T-helper 2 cell treated with Interferon-gamma antibody and Interleukin-4, amounts not matched to agents 5 μg/mL and 100 μg/mL, for 36 hours (primary cell): ENCODE measurements around the gene SERPINB11.

ENCODE experiments used
- DNase-seq: peaks from one replicate; pipeline ENCODE4 v3.0.0; 2021; ENCODE audit warnings: low spot score
- H3K27ac Mint-ChIP-seq: one replicate; pipeline ENCODE4 v1.8.0; 2021; ENCODE audit warnings: mild to moderate bottlenecking, mixed read lengths
- H3K27me3 Mint-ChIP-seq: one replicate; pipeline ENCODE4 v1.8.0; 2021; ENCODE audit warnings: low read depth, mixed read lengths
- H3K36me3 Mint-ChIP-seq: one replicate; pipeline ENCODE4 v1.8.0; 2021; ENCODE audit warnings: low read depth, mixed read lengths
- H3K4me1 Mint-ChIP-seq: one replicate; pipeline ENCODE4 v1.8.0; 2021; ENCODE audit warnings: low read depth, mixed read lengths
- H3K4me3 Mint-ChIP-seq: one replicate; pipeline ENCODE4 v1.8.0; 2022; ENCODE audit warnings: mild to moderate bottlenecking, moderate library complexity, mixed read lengths
- H3K9me3 Mint-ChIP-seq: one replicate; pipeline ENCODE4 v1.8.0; 2021; ENCODE audit warnings: mixed read lengths

SERPINB11 gene

DNA sequence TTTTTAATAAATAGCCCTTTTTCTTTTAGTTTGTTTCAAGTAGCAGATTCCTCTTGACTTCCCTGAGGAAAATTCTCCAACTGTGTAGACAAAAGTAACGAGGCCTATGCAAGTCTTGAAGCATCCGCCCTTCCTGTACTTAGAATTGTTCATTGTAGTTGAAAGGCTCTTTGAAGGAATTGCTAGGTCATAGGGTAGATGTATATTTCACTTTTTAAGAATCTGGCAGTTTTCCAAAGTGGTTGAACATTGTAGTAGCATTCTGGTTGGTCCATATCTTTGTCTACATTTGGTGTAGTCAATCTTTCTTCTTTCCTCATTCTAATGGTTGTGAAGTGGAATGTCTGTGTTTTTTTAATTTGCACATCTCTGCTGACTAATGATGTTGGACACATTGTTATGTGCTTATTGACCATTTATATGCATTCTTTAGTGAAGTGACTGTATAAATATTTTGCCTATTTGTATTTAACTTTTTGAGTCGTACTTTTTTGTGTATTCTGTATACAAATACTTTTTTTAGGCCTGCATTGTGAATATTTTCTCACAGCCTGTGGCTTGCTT lies 5.6 kb upstream of the SERPINB11 start:
- no peak overlapping the region for H3K27ac Mint-ChIP-seq
- no peaks in the 10 kb centered on the region for H3K9me3 Mint-ChIP-seq
- no peaks in the 10 kb centered on the region for H3K27me3 Mint-ChIP-seq
- no peaks in the 10 kb centered on the region for H3K36me3 Mint-ChIP-seq
- no peak for DNase-seq
- no peaks in the 10 kb centered on the region for H3K4me1 Mint-ChIP-seq
- no peak overlapping the region for H3K4me3 Mint-ChIP-seq

GRCh38 chr18:63700501-63700900 lies 2.3 kb upstream of the SERPINB11 start:
- no peaks in the 10 kb centered on the region for H3K9me3 Mint-ChIP-seq
- H3K4me1 Mint-ChIP-seq: no peaks in the 10 kb centered on the region
- H3K36me3 Mint-ChIP-seq: no peaks in the 10 kb centered on the region
- H3K4me3 Mint-ChIP-seq: no peak overlapping the region
- H3K27ac Mint-ChIP-seq: no peak overlapping the region
- no peak for DNase-seq
- no peaks in the 10 kb centered on the region for H3K27me3 Mint-ChIP-seq

DNA sequence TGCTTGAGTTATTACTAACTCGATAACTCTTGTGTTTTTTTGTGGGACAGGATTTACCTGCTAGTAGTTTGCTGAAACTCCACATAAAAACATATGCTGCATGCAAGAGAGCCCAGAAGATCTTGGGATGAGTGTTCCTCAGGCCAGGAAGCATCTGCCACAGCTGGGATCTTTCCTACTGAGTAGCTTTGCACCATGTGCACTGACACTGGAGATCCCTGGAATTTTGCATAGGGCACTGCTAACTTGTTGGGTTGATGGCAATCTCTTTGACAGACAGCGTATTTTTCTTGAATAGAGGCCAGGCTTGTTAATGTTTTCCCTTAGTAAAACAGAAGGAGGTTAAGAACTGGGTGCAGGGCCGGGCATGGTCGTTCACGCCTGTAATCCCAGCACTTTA lies 808 bp upstream of the SERPINB11 start:
- Mint-ChIP-seq H3K27ac (no peak overlapping the region), H3K27me3 (no peaks in the 10 kb centered on the region), H3K4me1 (no peaks in the 10 kb centered on the region), H3K36me3 (no peaks in the 10 kb centered on the region), H3K9me3 (no peaks in the 10 kb centered on the region), H3K4me3 (no peak overlapping the region)
- DNase-seq: no peak

DNA sequence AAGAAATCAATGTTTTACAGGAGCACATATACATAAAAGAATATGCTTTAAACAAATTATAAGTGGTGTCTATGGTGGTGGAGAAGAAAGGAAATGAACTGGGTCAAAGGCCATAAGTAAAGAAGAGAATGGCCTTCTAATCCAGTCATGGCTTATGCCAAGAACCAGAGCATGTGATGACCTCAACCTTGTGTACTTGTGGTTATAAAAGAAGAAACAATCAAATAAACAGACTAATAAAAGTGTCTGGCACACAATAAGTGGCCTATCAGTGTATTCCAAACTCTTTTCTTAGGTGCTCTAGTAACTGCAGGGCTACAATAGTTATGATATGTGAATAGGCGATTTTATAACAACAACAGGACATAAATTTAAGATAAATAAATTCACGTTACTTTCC lies 2.6 kb downstream of the SERPINB11 start:
- H3K27me3 Mint-ChIP-seq: no peaks in the 10 kb centered on the region
- H3K4me1 Mint-ChIP-seq: no peaks in the 10 kb centered on the region
- DNase-seq: no peak
- no peaks in the 10 kb centered on the region for H3K9me3 Mint-ChIP-seq
- no peak overlapping the region for H3K27ac Mint-ChIP-seq
- no peaks in the 10 kb centered on the region for H3K36me3 Mint-ChIP-seq
- no peak overlapping the region for H3K4me3 Mint-ChIP-seq

DNA sequence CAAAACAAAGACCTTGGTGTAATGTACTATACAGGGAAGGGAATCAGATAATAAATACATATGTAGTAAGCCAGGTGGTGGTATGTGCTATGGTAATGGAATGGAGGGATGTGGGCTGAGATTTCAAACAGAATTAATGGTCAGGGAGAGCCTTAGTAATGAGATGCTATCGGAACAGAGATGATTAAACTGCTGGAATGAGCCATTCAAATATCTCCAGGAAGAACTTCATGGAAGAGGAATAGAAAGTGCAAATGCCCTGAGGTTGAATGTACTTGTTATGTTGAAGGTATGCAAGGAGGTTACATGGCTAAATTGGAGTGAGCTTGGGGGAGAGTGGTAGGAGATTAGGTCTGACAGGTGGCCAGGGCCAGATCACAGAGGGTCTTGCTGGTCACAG lies 5.1 kb downstream of the SERPINB11 start:
- Mint-ChIP-seq H3K36me3 (no peaks in the 10 kb centered on the region), H3K27ac (no peak overlapping the region), H3K4me3 (no peak overlapping the region), H3K9me3 (no peaks in the 10 kb centered on the region), H3K27me3 (no peaks in the 10 kb centered on the region), H3K4me1 (no peaks in the 10 kb centered on the region)
- no peak for DNase-seq

DNA sequence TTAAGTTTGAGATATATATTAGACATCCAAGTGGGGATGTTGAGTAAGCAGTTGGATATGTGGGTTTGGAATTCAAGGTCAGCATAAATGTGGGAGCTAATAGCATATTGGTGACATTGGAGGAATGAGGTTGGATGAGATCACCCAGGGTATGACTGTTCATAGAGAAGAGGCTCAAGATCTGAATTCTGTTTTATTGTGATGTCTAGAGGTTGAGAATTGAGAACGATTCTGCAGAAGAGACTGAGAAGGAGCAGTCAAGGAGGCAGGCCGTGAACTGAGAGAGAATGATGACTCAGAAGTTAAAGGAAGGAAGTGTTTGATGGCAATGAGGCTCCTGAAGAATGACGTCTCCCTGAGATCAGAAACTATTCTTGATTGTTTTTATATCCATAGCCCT lies 5.9 kb downstream of the SERPINB11 start:
- Mint-ChIP-seq H3K9me3 (peaks cover 8% of the 10 kb centered on the region), H3K27ac (no peak overlapping the region), H3K27me3 (no peaks in the 10 kb centered on the region), H3K36me3 (no peaks in the 10 kb centered on the region), H3K4me3 (no peak overlapping the region), H3K4me1 (no peaks in the 10 kb centered on the region)
- DNase-seq: no peak

DNA sequence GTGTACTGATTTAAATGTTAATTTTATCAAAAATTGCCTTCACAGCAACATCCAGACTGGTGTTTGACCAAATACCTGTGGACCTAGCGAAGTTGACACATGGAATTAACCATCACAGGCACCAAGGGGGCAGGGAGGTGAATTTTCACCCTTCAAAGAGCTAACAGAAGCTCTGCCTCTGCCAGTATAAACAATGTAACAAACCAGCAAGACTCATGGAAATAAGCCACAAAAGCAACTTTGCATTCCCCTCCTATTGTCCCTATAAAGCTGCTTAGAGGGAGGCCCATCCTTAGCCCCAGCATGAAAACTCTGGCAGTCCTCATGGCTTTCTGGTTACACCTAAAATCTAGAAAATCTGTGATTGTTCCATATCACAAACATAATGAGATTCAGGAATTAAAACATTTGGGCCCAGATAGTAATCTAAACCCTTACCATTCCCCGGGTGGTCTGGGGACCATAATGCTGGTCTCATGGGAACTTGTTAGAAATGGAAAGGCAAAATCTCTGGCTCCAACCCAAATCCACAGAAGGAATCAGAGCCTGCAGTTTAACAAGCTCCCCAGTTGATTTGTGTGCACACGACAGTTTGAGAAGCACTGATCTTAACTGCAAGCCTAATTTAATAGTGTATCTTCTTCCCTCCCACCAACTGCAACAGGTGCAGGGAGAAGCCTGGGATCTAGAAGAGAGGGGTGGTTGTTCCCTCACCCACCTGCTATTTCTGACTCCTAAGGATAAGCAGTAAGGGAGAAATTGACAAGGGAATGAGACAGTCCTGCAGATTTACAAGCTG lies 23.1 kb downstream of the SERPINB11 start:
- Mint-ChIP-seq H3K27me3 (no peaks in the 10 kb centered on the region), H3K4me3 (no peak overlapping the region), H3K36me3 (no peaks in the 10 kb centered on the region), H3K27ac (no peak overlapping the region), H3K4me1 (no peaks in the 10 kb centered on the region), H3K9me3 (no peaks in the 10 kb centered on the region)
- DNase-seq: no peak

- DNase-seq: no peak
- Mint-ChIP-seq H3K27ac (no peak overlapping the region), H3K36me3 (no peaks in the 10 kb centered on the region), H3K27me3 (no peaks in the 10 kb centered on the region), H3K4me3 (no peak overlapping the region), H3K9me3 (no peaks in the 10 kb centered on the region), H3K4me1 (no peaks in the 10 kb centered on the region)
These were observed 28.0 kb downstream of the SERPINB11 start for GRCh38 chr18:63730773-63731172.

DNA sequence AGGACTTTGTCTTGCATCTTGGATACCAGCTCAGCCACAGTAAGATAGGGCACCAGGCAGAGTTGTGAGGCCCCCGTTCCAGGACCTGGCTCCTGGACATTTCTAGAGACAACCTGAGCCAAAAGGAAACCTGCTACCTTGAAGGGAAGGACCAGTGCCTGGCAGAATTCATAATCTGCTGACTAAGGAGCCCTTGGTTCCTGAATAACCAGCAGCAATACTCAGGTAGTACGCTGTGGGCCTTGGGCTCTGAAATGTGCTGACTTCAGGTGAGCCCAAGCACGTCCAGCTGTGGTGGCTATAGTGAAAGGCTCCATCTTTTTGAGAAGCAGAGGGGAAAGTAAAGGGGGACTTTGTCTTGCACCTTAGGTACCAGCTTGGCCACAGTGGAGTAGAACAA lies 28.5 kb downstream of the SERPINB11 start:
- no peaks in the 10 kb centered on the region for H3K27me3 Mint-ChIP-seq
- H3K9me3 Mint-ChIP-seq: no peaks in the 10 kb centered on the region
- no peak overlapping the region for H3K27ac Mint-ChIP-seq
- no peaks in the 10 kb centered on the region for H3K4me1 Mint-ChIP-seq
- H3K36me3 Mint-ChIP-seq: no peaks in the 10 kb centered on the region
- DNase-seq: no peak
- no peak overlapping the region for H3K4me3 Mint-ChIP-seq

DNA sequence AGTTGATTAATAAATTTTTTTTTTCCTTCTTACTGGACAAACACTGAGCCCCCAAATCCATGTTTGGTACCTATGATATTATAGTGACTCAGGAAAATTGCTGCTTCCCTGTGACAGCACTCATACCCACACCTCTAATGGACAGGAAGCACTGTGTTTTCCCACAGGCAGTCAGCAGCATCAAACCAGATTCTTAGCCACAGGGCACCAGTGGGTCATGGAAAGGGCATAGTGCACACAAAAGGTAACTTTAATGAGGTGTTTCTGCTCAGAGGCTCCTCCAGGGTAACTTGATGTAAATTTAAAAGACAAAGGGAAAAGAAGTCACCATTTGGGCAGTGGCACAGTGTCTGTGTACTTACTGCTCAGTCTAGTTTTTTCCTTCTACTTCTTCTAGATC lies 34.1 kb downstream of the SERPINB11 start:
- no peak overlapping the region for H3K27ac Mint-ChIP-seq
- H3K36me3 Mint-ChIP-seq: no peaks in the 10 kb centered on the region

DNA sequence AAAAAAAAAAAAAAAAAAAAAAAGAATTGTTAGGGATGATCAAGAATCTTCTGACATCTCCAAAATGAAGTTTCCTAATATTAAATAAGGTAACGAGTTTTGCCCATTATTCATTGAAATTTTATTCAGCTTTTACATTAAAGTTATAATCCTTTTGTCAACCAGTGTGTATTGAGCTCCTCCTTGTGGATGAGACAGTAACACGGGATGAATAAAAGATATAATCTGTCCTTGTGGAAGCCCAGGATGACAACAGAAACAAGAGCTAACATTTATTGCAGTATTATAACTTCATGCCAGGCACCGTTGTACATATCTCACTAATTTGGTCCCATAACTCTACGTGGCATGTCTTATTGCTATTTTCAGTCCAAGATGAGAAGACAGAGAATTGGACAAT lies 39.0 kb downstream of the SERPINB11 start:
- no peaks in the 10 kb centered on the region for H3K9me3 Mint-ChIP-seq
- H3K36me3 Mint-ChIP-seq: no peaks in the 10 kb centered on the region
- no peak overlapping the region for H3K27ac Mint-ChIP-seq
- no peaks in the 10 kb centered on the region for H3K4me1 Mint-ChIP-seq
- no peak for DNase-seq
- H3K27me3 Mint-ChIP-seq: no peaks in the 10 kb centered on the region
- H3K4me3 Mint-ChIP-seq: no peak overlapping the region

More for the DNA sequence above, 34.1 kb downstream of the SERPINB11 start:
- no peaks in the 10 kb centered on the region for H3K9me3 Mint-ChIP-seq
- DNase-seq: no peak
- no peaks in the 10 kb centered on the region for H3K4me1 Mint-ChIP-seq
- H3K27me3 Mint-ChIP-seq: no peaks in the 10 kb centered on the region
- no peak overlapping the region for H3K4me3 Mint-ChIP-seq

DNA sequence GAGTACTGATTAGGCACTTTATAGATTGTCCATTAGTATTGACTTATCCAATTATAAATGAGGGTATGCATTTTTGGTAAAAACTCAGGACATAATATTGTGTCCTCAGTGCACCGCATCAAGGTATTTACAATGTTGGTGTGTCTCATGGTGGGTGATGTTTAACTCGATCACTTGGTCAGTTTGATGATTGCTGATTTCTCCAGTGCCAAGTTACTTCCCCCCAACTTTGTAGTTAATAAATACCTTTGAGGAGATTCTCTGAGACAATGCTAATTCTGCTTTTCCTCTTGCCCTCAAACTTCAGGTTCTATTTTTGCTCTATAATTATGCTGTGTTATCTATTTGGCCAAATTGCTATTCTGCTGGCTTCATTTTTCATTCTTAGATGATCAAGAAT lies 44.2 kb downstream of the SERPINB11 start:
- DNase-seq: no peak
- Mint-ChIP-seq H3K27me3 (no peaks in the 10 kb centered on the region), H3K27ac (no peak overlapping the region), H3K4me3 (no peak overlapping the region), H3K4me1 (no peaks in the 10 kb centered on the region), H3K9me3 (no peaks in the 10 kb centered on the region), H3K36me3 (no peaks in the 10 kb centered on the region)

GRCh38 chr18:63749489-63749888 lies 46.7 kb downstream of the SERPINB11 start:
- Mint-ChIP-seq H3K27me3 (no peaks in the 10 kb centered on the region), H3K27ac (no peak overlapping the region), H3K4me3 (no peak overlapping the region), H3K36me3 (no peaks in the 10 kb centered on the region), H3K4me1 (no peaks in the 10 kb centered on the region), H3K9me3 (no peaks in the 10 kb centered on the region)
- DNase-seq: no peak

- DNase-seq: no peak
- H3K4me3 Mint-ChIP-seq: no peak overlapping the region
- no peaks in the 10 kb centered on the region for H3K27me3 Mint-ChIP-seq
- no peaks in the 10 kb centered on the region for H3K4me1 Mint-ChIP-seq
- no peaks in the 10 kb centered on the region for H3K9me3 Mint-ChIP-seq
- H3K36me3 Mint-ChIP-seq: no peaks in the 10 kb centered on the region
- H3K27ac Mint-ChIP-seq: no peak overlapping the region
These were observed 49.9 kb downstream of the SERPINB11 start for GRCh38 chr18:63752636-63753035.

DNA sequence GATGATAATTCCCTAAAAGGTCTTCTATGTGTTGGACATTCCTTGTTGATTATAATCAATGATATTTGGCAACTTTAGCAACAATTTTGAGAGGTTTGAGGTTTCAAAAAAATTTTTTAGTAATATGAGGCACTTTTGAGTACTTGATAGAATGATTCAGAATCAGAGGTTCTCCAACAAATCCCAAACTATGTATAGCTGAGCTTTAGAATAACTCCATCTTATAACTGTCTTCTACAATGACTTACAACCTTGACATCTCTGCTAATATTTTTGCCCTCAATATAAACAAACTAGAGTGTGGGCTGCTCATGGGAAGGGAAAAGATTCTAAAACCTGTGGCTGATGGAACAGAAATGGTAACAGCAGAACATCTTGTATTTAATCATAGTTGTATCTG lies 50.9 kb downstream of the SERPINB11 start:
- H3K9me3 Mint-ChIP-seq: no peaks in the 10 kb centered on the region
- DNase-seq: no peak
- no peak overlapping the region for H3K27ac Mint-ChIP-seq
- H3K4me3 Mint-ChIP-seq: no peak overlapping the region
- H3K36me3 Mint-ChIP-seq: no peaks in the 10 kb centered on the region
- H3K4me1 Mint-ChIP-seq: no peaks in the 10 kb centered on the region
- H3K27me3 Mint-ChIP-seq: no peaks in the 10 kb centered on the region
